HG03097 (cell line): ENCODE data around the gene NLRP12.
"Not testable (repeated sequence)": the region's sequence is repeated elsewhere in the genome, so short reads cannot be mapped to it uniquely, and the experiment has no call there.

ENCODE experiments used
- ATAC-seq: cut with Tn5 transposase; IDR thresholded peaks from one replicate; pipeline ENCODE4 v1.9.1; 2021; ENCODE audit not compliant: unreplicated experiment, low FRiP score

NLRP12 gene, protein sequence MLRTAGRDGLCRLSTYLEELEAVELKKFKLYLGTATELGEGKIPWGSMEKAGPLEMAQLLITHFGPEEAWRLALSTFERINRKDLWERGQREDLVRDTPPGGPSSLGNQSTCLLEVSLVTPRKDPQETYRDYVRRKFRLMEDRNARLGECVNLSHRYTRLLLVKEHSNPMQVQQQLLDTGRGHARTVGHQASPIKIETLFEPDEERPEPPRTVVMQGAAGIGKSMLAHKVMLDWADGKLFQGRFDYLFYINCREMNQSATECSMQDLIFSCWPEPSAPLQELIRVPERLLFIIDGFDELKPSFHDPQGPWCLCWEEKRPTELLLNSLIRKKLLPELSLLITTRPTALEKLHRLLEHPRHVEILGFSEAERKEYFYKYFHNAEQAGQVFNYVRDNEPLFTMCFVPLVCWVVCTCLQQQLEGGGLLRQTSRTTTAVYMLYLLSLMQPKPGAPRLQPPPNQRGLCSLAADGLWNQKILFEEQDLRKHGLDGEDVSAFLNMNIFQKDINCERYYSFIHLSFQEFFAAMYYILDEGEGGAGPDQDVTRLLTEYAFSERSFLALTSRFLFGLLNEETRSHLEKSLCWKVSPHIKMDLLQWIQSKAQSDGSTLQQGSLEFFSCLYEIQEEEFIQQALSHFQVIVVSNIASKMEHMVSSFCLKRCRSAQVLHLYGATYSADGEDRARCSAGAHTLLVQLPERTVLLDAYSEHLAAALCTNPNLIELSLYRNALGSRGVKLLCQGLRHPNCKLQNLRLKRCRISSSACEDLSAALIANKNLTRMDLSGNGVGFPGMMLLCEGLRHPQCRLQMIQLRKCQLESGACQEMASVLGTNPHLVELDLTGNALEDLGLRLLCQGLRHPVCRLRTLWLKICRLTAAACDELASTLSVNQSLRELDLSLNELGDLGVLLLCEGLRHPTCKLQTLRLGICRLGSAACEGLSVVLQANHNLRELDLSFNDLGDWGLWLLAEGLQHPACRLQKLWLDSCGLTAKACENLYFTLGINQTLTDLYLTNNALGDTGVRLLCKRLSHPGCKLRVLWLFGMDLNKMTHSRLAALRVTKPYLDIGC

DNA sequence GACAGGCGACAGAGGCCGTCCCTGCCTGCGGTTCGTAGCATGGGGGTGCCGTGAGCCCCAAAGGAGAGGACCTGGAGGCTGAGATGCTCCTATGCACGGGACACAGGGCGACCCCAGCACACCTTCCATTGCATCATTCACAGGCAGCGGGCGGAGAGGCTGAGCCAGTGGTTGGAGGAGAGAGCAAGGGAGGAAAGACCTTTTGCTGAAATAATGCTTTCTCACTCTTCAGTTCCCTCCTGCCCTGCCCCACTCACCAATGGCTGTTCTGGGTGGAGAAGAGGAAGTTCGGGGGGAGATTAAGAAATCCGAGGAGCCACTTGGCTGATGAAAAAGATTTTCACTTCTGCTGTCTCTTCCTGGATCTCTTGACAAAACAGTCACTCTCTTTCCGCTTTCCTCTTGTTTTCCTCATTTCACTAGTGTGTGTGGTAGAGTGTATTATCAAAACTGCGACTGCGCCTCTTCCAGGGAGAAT lies at the start of gene NLRP12:
Gene NLRP12 (minus strand): TSS at position 181 of the 478 bp plus-strand sequence. CDS start 140 bp downstream, at position 41.
- ATAC-seq: no peak

DNA sequence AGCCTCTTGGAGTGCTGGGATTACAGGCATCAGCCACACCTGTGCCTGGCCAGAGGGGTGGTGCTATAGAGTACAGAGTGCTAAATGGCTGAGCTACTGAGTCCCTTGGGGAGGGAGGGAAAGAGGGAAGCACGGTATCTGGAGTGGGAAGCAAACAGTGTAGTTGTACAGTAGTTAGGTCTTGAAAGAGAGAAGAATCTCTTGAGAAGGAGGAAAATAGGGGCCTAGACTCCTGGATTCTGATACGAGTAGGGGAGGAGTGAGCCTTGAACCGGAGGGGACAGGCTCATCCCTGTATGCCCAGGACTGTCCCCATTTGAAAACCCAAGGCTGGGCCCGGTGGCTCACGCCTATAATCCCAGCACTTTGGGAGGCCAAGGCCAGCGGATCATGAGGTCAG lies 48.6 kb upstream of the NLRP12 start:
- no peak for ATAC-seq

- ATAC-seq: no peak
These were observed 47.3 kb upstream of the NLRP12 start for GRCh38 chr19:53871454-53871853.

DNA sequence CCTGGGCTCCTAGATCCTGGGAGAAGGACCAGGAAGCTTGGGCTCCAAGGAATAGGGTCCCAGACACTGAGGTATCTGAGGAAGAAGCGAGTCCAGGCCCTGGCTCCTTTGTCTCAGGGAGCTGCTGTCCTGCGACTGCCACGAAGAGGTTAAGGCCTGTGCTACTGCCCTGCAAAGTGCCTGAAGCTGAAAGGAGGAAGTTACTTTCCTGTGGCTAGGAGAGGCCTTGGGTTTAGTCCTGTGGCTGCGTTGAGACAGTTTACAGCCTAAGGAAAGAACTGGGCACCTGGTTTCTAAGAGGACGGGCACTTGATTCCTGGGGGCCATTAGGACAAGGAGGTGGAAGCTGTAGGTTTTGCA lies 46.4 kb upstream of the NLRP12 start:
- ATAC-seq: no peak

- ATAC-seq: not testable (repeated sequence)
These were observed 45.8 kb upstream of the NLRP12 start for GRCh38 chr19:53869805-53870484.

DNA sequence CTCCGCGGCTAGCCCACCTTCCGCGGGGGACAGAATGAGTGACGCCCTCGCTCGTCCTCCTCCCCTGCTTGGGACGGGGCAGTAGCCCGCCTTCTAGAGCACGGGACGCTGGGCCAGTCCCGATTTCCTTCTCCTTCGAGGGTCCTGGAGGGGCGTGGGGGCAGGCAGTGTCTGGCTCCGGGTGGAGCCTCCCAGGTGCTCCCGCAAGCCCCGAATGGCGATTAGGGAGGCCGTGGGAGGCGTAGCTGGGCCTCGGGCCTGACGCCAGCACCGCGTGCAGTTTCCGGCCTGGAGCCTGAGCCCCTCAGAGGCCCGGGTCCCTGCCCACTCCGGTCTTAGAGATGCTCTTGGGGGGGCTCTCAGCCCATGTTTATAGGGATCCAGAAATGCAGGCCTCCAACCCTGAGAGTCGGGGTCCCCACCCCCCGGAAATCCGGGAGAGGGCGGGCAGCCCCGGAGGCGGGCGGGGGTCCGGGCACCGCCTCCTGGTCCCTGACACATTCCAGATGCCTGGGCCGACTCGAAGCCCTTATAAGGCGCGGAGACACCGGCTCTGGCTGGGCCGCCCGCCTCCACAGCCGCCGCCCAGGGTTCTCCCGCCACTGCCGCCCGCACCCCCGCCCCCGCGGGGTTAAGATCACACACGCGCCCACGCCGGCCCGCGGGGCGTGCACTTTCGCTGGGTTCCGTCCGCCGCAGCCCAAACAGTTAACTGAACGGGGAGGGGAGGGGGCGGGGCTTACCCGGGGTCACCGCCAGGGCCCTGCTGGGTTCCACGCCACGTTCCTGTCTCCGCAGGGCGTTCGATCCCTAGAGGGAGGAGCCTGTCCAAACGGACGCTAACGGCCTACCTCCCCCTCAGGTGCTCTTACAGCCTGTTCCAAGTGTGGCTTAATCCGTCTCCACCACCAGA lies 45.0 kb upstream of the NLRP12 start:
- ATAC-seq: peak; percentile 35

DNA sequence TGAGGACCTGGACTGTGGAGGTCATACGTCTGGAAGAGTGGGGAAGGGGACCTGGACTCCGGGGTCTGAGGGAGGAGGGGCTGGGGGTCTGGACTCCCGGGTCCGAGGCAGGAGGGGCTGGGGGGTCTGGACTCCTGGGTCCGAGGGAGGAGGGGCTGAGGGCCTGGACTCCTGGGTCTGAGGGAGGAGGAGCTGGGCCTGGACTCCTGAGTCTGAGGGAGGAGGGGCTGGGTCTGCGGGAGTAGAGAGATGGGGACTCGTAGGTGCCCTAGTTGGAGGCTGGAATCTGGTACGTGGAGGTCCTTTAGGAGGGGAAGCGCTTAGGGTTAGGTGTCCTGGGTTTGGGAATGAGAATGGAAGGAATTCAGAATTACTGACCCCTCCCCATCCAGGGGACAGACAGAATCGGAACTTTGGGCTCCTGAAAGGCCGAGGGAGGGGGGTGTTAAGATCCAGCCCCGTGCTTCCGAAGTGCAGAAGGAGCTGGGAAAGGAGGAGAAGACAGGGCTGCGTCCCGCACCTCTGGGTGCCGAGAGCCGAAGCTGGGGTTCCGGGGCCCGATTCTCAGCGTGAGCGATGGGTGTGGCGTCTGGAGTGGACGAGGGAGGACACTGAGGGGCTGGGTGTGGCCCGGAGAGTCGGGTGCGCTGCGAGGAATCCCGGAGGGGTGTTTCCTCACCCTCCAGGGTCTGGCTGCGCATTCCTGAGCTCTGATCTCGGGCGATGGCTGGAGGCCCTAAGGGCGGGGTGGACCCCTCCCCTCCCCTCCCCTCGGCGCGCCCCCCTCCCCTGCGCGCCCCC lies 44.2 kb upstream of the NLRP12 start:
- no peak for ATAC-seq

DNA sequence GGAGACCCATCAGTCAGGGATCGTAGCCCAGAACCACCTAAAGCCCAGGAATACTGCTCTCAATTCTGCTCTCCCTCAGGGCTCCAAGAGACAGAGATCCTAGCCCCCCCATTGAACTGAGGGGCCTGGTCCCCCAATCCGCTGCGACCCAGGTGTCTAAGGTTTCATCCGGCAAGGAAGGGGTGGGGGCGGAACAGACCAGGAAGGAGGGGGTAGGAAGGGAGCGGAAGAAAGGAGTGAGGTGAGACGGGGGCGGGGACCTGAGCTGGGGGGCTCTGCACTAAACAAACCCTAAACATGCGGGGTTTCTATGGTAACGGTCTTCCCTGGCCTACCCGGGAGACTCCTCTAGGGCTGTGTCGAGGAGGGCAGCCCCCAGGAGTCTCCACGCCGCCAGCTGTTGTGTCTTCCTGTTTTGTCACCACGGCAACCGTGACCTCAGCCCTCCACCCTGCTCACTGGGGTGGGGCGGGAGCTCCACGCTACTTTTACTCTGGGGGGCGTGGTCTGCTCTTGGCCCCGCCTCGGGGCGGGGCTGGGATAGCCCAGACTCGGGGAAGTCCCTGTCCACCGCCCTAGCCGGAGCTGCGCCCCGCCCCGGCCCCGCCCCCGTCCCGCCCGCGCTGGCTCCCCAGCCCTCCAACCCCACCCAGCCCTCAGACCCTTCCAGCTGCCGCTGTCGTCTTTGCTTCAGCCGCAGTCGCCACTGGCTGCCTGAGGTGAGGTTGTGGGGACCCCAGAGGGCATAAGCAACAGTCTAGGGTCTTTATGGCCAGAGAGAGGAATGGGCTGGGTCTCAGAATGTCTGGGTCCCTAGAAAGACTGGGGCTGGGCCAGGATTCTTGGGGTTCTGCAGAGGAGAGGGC lies 43.3 kb upstream of the NLRP12 start, which contains the start of gene MYADM:
Gene MYADM (plus strand): TSS at position 659 of the 866 bp plus-strand sequence. CDS start 5,647 bp downstream, outside the sequence.
- peak; percentile 66 for ATAC-seq

DNA sequence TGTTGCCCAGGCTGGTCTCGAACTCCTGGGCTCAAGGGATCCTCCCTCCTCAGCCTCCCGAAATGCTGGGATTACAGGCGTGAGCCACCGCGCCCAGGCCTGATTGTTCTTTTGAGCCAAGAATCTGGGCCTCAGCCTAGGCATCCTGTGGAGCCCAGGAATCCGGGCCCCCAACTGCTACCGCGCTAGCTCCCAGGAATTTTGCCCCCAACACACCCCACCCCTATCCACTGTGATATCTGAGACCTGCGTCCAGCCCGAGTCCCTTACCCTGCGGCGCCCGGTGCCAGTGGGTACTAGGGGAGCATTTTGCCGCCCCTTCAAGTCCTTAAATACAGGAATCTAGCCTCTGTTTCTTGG lies 42.7 kb upstream of the NLRP12 start:
- no peak for ATAC-seq

DNA sequence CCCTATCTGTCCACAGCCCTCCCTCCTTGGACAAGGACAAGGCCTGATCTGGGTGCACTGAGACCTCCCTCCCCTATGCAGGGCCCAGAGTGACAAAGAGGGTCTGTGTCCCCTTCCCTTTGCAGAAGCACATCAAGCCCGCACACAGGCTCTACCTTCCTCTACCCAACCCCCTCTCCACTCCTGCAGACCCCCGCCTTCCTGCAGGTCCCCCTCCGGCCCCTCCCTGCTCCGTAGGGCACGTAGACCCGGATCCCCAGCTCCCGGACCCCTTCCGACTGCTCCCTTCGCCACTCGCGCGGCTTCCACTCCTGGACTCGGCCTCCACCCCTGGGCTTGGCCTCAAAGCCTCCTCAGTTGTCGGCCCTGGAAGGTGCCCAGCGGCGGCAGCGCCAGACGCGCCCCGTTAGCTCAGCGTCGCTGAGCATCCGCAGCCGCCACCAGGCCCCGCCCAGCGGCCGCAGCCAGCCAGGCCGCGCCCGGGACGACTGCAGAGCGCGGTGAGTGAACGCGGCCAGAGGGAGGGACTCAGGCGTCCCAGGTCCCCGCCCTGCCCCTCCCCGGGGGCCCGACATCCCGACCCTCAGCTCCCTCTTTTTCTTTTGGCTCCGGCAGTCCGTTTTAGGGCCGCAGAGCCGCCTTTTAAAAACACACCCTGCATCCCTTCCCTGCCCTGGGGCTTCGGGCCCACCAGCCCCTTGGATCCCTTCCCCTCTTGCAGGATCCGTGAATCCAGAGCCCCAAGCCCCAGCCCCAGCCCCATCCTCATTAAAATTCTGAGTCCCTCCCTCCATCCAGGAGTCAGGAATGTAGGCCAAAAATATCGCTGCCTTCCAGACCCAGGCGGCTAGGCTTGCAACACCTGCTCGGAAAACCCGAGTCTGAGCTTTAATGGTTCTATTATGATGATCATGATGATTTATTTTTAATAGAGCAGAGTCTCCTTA lies 42.1 kb upstream of the NLRP12 start:
- ATAC-seq: no peak

DNA sequence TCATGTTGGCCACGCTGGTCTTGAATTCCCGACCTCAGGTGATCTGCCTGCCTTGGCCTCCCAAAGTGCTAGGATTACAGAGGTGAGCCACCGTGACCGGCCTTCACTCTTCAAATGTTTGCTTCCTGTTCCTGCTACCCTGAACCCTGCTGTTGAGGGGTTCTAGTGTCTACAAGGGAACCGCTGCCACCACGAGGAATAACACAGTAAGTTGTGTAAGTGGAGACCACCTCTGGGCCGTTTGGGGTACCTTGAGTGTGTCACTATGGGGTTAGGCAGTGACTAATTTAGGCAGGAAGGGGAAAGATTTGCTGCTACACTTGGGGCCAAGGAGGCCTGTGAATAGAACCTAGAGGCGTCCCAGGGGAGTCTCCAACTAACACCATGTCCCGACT lies 41.4 kb upstream of the NLRP12 start:
- no peak for ATAC-seq

DNA sequence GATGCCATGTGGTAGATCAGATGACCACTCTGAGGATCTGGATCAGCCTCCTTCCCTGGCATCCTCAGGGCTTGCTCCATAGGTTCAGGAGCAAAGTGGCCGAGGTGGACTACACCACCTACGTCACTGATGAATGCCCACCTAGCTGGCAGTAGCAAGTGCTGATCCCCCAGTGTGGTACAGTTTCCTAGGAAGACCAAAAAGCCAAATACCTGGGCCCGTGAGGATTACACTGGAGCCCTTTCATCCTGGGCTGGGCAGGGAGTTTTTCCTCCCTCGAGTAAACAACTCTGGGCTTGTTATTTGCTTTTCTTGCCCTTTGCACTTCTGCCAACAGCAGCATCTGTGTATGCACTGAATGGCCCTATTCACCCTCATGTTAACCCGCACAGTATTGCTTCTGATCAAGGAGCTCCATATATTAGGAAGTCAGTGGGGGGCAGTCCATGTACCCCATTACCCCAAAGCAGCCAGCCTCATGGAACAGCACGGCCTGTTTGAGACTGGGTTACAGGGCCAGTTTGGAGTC lies 40.3 kb upstream of the NLRP12 start:
- no peak for ATAC-seq

GRCh38 chr19:53853707-53854106 lies 29.6 kb upstream of the NLRP12 start:
- ATAC-seq: no peak

DNA sequence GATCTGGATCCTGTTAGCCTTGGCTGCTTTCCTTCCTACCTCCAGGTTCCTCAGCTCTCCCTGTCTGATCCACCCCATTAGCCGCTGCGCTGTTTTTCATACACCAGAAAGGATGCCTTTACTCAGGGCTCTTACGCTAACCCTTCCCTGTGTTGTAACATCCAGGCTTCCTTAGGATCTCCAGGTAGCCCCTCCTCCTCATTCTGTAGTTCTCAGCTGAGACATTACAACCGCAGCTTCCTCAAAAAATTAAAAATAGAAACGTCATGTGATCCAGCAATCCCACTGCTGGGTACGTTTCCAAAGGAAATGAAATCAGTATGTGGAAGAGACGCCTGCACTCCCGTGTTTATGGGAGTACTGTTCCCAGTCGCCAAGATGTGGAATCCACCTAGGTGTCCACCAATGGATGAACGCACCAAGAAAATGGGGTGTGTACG lies 25.1 kb upstream of the NLRP12 start:
- no peak for ATAC-seq

- no peak for ATAC-seq
These were observed 23.4 kb upstream of the NLRP12 start for GRCh38 chr19:53847555-53847954.

DNA sequence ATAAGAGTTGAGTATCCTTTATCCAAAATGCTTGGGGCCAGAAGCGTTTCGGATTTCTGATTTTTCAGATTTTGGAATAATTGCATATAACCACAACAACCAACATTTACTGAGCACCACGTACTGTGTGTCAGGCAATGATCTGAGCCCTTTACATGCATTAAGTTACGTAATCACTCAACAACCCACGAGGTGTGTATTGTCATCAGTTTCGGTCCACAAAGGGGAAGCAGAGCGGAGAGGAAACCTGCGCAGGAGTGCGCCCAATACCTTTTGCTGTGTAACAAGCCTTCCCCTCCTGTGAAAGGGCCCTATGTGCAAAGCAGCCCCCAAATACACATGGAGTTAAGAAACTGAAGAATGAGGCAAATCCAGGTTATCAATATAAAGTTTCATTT lies 20.7 kb upstream of the NLRP12 start:
- ATAC-seq: no peak
